H9 (cell line): ENCODE results near the gene AMDHD2. TPM values are rescaled to one million over a fixed set of nuclear protein-coding genes. Genes with fewer than 3 reads are reported as not detected.

Source experiments
- DNase-seq: peaks from one replicate; pipeline ENCODE4 v3.0.0-alpha.2; 2017
- H2AFZ ChIP-seq: one replicate; pipeline ENCODE4 v1.6.1; 2013; ENCODE audit warnings: mild to moderate bottlenecking, low read length, control low read depth, moderate library complexity
- H2AK5ac ChIP-seq: 2 replicates; pipeline ENCODE4 v1.6.1; 2013; ENCODE audit warnings: low read length, control low read depth, mixed read lengths; ENCODE audit not compliant: insufficient read length
- H2BK120ac ChIP-seq: one replicate; pipeline ENCODE4 v1.6.1; 2013; ENCODE audit warnings: low read depth, mild to moderate bottlenecking, low read length, control low read depth, inconsistent platforms; ENCODE audit not compliant: poor library complexity, severe bottlenecking
- H2BK12ac ChIP-seq: 2 replicates; pipeline ENCODE4 v1.6.1; 2013; ENCODE audit warnings: low read length, control low read depth, mixed read lengths, low read depth; ENCODE audit not compliant: insufficient read length
- H2BK15ac ChIP-seq: 2 replicates; pipeline ENCODE4 v1.6.1; 2013; ENCODE audit warnings: low read depth, low read length, control low read depth
- H2BK20ac ChIP-seq: one replicate; pipeline ENCODE4 v1.6.1; 2013; ENCODE audit warnings: low read depth, mild to moderate bottlenecking, low read length, control low read depth, inconsistent platforms; ENCODE audit not compliant: poor library complexity, severe bottlenecking
- H2BK5ac ChIP-seq: 2 replicates; pipeline ENCODE4 v1.6.1; 2013; ENCODE audit warnings: low read length, control low read depth, mixed read lengths; ENCODE audit not compliant: insufficient read length
- H3K14ac ChIP-seq: 2 replicates; pipeline ENCODE4 v1.6.1; 2013; ENCODE audit warnings: low read length, control low read depth; ENCODE audit not compliant: insufficient read depth
- H3K18ac ChIP-seq: 2 replicates; pipeline ENCODE4 v1.6.1; 2013; ENCODE audit warnings: low read depth, mild to moderate bottlenecking, mixed read lengths, low read length, control low read depth; ENCODE audit not compliant: insufficient read length
- H3K23ac ChIP-seq: 2 replicates; pipeline ENCODE4 v1.6.1; 2013; ENCODE audit warnings: low read length, control low read depth, mixed read lengths, low read depth; ENCODE audit not compliant: insufficient read length
- H3K23me2 ChIP-seq: 2 replicates; pipeline ENCODE4 v1.6.1; 2013; ENCODE audit warnings: low read depth, mild to moderate bottlenecking, mixed read lengths, low read length, control low read depth; ENCODE audit not compliant: insufficient read length, poor library complexity, severe bottlenecking
- H3K27ac ChIP-seq: 2 replicates; pipeline ENCODE4 v1.5.1; 2013; ENCODE audit warnings: low read length, control low read depth, mixed read lengths, low read depth; ENCODE audit not compliant: insufficient read length
- H3K27me3 ChIP-seq: 2 replicates; pipeline ENCODE4 v1.6.1; 2013; ENCODE audit warnings: low read length, control low read depth, inconsistent platforms; ENCODE audit not compliant: insufficient read depth
- H3K4ac ChIP-seq: 2 replicates; pipeline ENCODE4 v1.6.1; 2013; ENCODE audit warnings: low read depth, mild to moderate bottlenecking, control low read depth, inconsistent platforms, low read length, moderate library complexity
- H3K4me1 ChIP-seq: 2 replicates; pipeline ENCODE4 v1.6.1; 2013; ENCODE audit warnings: low read length, control low read depth, inconsistent platforms; ENCODE audit not compliant: insufficient read depth
- H3K4me2 ChIP-seq: 2 replicates; pipeline ENCODE4 v1.6.1; 2013; ENCODE audit warnings: low read length, control low read depth, mixed read lengths; ENCODE audit not compliant: insufficient read length, insufficient read depth
- H3K56ac ChIP-seq: 2 replicates; pipeline ENCODE4 v1.6.1; 2013; ENCODE audit warnings: low read depth, mild to moderate bottlenecking, mixed read lengths, low read length, control low read depth; ENCODE audit not compliant: insufficient read length
- H3K79me1 ChIP-seq: 2 replicates; pipeline ENCODE4 v1.6.1; 2013; ENCODE audit warnings: low read depth, mild to moderate bottlenecking, moderate library complexity, low read length, control low read depth, inconsistent platforms; ENCODE audit not compliant: insufficient read depth, poor library complexity, severe bottlenecking
- H3K79me2 ChIP-seq: 2 replicates; pipeline ENCODE4 v1.6.1; 2013; ENCODE audit warnings: low read length, control low read depth, inconsistent platforms; ENCODE audit not compliant: insufficient read depth
- H3K9ac ChIP-seq: 2 replicates; pipeline ENCODE4 v1.6.1; 2013; ENCODE audit warnings: low read length, control low read depth, mixed read lengths; ENCODE audit not compliant: insufficient read length; ENCODE audit errors: extremely low read depth
- H3K9me3 ChIP-seq: one replicate; pipeline ENCODE4 v1.6.1; 2013; ENCODE audit warnings: low read depth, low read length, inconsistent platforms; ENCODE audit not compliant: control insufficient read depth
- H3T11ph ChIP-seq: one replicate; pipeline ENCODE4 v1.6.1; 2013; ENCODE audit warnings: mild to moderate bottlenecking, low read length, control low read depth, inconsistent platforms
- H4K20me1 ChIP-seq: one replicate; pipeline ENCODE4 v1.6.1; 2013; ENCODE audit not compliant: control insufficient read depth, insufficient read length, insufficient read depth
- H4K5ac ChIP-seq: 2 replicates; pipeline ENCODE4 v1.6.1; 2013; ENCODE audit warnings: low read depth, mild to moderate bottlenecking, mixed read lengths, low read length, control low read depth; ENCODE audit not compliant: insufficient read length
- H4K8ac ChIP-seq: replicated peaks from 2 replicates; pipeline ENCODE4 v1.6.1; 2013; ENCODE audit warnings: low read length, control low read depth, mixed read lengths, low read depth; ENCODE audit not compliant: insufficient read length
- H4K91ac ChIP-seq: 2 replicates; pipeline ENCODE4 v1.6.1; 2013; ENCODE audit warnings: low read depth, mild to moderate bottlenecking, moderate library complexity, mixed read lengths, low read length, control low read depth; ENCODE audit not compliant: insufficient read length
- H3K27ac Mint-ChIP-seq, 3 experiments: 2 replicates in 2 of 3; 3 replicates in 1 of 3; pipeline ENCODE4 v1.8.0; 2020 to 2021; ENCODE audit warnings: mixed read lengths in 3 of 3, mild to moderate bottlenecking in 1 of 3, moderate library complexity in 1 of 3
- H3K27me3 Mint-ChIP-seq: 2 replicates; pipeline ENCODE4 v1.8.0; 2021; ENCODE audit warnings: low read depth, mild to moderate bottlenecking, moderate library complexity, mixed read lengths
- H3K36me3 Mint-ChIP-seq, 3 experiments: 2 replicates in 2 of 3; 3 replicates in 1 of 3; pipeline ENCODE4 v1.8.0; 2020 to 2021; ENCODE audit warnings: low read depth in 3 of 3, mixed read lengths in 3 of 3; ENCODE audit not compliant: insufficient read depth in 1 of 3
- H3K4me1 Mint-ChIP-seq, 2 experiments: 2 replicates each; pipeline ENCODE4 v1.8.0; 2020; ENCODE audit warnings: mixed read lengths in 2 of 2
- H3K4me3 Mint-ChIP-seq, 2 experiments: 2 replicates in 1 of 2; 3 replicates in 1 of 2; pipeline ENCODE4 v1.8.0; 2020 to 2021; ENCODE audit warnings: mild to moderate bottlenecking in 2 of 2, mixed read lengths in 2 of 2, moderate library complexity in 1 of 2
- H3K9me3 Mint-ChIP-seq, 2 experiments: 2 replicates in 1 of 2; 3 replicates in 1 of 2; pipeline ENCODE4 v1.8.0; 2020; ENCODE audit warnings: mild to moderate bottlenecking in 2 of 2, mixed read lengths in 2 of 2, moderate library complexity in 1 of 2
- WGBS: extraction: QIAGEN DNeasy Blood & Tissue Kit; methylation state at CpG from one replicate; pipeline ENCODE4 v1.1.7; 2013; ENCODE audit warnings: missing lambda C conversion rate, low lambda C conversion rate, mixed read lengths; ENCODE audit not compliant: insufficient read length; ENCODE audit errors: extremely low coverage; 5-methylcytosine and 5-hydroxymethylcytosine counted together
- total RNA-seq: library from RNA; stranded (reverse); gene quantifications from 2 replicates; pipeline ENCODE4 v1.2.1, GENCODE V29; 2021
- TF ChIP-seq, protein P1 (sequence below): fragments of 200-600 bp; sonication (generic); conservative IDR thresholded peaks from 3 replicates; pipeline ENCODE4 v1.8.0; 2021; ENCODE audit warnings: antibody characterized with exemption, mild to moderate bottlenecking

AMDHD2 gene
- total RNA-seq, 1 experiment from 2014 or later: 61.5 TPM

DNA sequence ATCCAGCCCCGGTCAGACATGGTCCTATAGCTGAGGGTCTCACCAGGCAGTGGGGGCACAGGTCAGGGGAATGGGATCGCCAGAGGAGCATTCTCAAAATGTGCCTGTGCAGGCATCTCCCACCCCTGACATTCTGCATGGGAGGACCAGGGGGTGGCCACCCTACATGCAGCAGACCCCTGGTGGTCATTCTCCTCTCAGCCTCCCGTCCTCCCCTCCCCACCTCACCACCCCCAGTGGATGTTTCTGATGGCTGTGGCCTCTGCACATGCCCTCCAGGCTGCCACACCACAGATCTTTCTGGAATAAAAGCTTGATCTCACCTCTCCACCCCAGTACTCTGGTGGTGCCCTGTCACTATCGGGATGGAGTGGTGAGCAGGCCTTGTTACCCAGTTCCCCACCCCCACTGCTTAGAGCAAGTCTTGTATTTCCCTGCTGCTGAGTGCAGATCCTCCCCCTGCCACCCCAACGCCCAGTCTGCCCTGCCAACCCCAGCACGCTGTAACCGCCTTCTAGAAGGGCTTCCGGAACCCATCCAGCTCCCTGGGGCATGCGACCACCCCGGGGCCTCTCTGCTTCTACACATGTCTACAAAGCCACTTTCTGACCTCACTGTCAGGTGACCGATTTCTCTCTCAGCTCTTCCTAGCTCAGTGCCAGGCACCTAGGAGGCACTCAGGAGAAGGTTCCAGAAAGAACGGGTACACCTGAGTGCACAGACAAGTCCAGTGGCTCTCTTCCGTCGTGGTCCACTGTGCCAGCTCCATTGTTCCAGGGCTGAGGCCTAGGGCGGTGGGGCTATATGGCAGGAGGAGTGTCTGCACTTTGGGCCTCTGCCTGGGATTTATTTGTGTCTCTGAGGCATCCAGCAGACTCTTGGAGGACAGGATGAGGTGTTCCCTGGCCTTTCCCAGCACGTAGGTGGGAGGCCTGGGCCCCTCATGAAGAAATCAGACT is 36.0 kb upstream of the AMDHD2 start:
- Histone ChIP-seq H4K91ac (no peak overlapping the region), H4K8ac (no peak overlapping the region), H3K79me2 (no peaks in the 10 kb centered on the region; the same call in 1 of the 2 replicates), H3K79me1 (no peaks in the 10 kb centered on the region), H3K4me2 (no peak overlapping the region), H2BK20ac (no peak overlapping the region), H3K9me3 (no peaks in the 10 kb centered on the region), H3K23ac (no peak overlapping the region), H3K4ac (no peak overlapping the region), H3K14ac (no peak overlapping the region; the same call in 1 of the 2 replicates), H2BK15ac (no peak overlapping the region), H2AFZ (no peak overlapping the region), H4K5ac (no peak overlapping the region), H2AK5ac (no peak overlapping the region), H3K18ac (no peak overlapping the region), H3K27ac (no peak overlapping the region), H3K9ac (no peak overlapping the region), H3K23me2 (no peaks in the 10 kb centered on the region), H2BK12ac (no peak overlapping the region), H2BK5ac (no peak overlapping the region), H3K4me1 (no peaks in the 10 kb centered on the region), H3K27me3 (no peaks in the 10 kb centered on the region), H3T11ph (no peak overlapping the region), H4K20me1 (peaks cover 4% of the 10 kb centered on the region), H2BK120ac (no peak overlapping the region), H3K56ac (no peak overlapping the region)
- Mint-ChIP-seq H3K9me3 (no peaks in the 10 kb centered on the region), H3K36me3 (no peaks in the 10 kb centered on the region), H3K27me3 (no peaks in the 10 kb centered on the region), H3K27ac (peak overlapping the region in 1 of 3 experiments; percentile 78; a peak in 3 of 7 replicates), H3K4me3 (no peak overlapping the region), H3K4me1 (peaks cover 11 to 15% of the 10 kb centered on the region in 2 experiments)
- TF ChIP-seq, protein P1, sequence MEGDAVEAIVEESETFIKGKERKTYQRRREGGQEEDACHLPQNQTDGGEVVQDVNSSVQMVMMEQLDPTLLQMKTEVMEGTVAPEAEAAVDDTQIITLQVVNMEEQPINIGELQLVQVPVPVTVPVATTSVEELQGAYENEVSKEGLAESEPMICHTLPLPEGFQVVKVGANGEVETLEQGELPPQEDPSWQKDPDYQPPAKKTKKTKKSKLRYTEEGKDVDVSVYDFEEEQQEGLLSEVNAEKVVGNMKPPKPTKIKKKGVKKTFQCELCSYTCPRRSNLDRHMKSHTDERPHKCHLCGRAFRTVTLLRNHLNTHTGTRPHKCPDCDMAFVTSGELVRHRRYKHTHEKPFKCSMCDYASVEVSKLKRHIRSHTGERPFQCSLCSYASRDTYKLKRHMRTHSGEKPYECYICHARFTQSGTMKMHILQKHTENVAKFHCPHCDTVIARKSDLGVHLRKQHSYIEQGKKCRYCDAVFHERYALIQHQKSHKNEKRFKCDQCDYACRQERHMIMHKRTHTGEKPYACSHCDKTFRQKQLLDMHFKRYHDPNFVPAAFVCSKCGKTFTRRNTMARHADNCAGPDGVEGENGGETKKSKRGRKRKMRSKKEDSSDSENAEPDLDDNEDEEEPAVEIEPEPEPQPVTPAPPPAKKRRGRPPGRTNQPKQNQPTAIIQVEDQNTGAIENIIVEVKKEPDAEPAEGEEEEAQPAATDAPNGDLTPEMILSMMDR: no peak
- DNase-seq: no peak
- WGBS: no CpG with 5 or more reads among the region's 16 CpGs
